Thyroid gland (tissue), 4 donors: Measurements from ENCODE around the gene PPP1R3G. TPM values are rescaled to one million over a fixed set of nuclear protein-coding genes. Genes with fewer than 3 reads are reported as not detected.

Experiments
- DNase-seq, 2 donors: peaks; one replicate each; pipeline ENCODE4 v3.0.0-alpha.2; 2019
- H3K27ac ChIP-seq, 3 donors: fragments of 200-600 bp; sonication (generic); 1 replicate in 2 of 3; 2 replicates in 1 of 3; pipeline ENCODE4 v1.5.1; 2016 to 2019; ENCODE audit warnings: mild to moderate bottlenecking in 1 of 3, moderate library complexity in 1 of 3
- H3K27me3 ChIP-seq: fragments of 200-600 bp; sonication (generic); one replicate; pipeline ENCODE4 v1.5.1; 2019
- H3K36me3 ChIP-seq, 2 donors: fragments of 200-600 bp; sonication (generic); one replicate each; pipeline ENCODE4 v1.5.1; 2016 to 2019
- H3K4me1 ChIP-seq, 2 donors: fragments of 200-600 bp; sonication (generic); one replicate each; pipeline ENCODE4 v1.5.1; 2017 to 2019
- H3K4me3 ChIP-seq, 3 donors: fragments of 200-600 bp; sonication (generic); replicated peaks in 1 of 3; 1 replicate in 2 of 3; 2 replicates in 1 of 3; pipeline ENCODE4 v1.5.1; 2016; ENCODE audit warnings: mild to moderate bottlenecking in 1 of 3
- H3K9me3 ChIP-seq: fragments of 200-600 bp; sonication (generic); one replicate; pipeline ENCODE4 v1.5.1; 2017
- CTCF ChIP-seq, 6 experiments: fragments of 200-600 bp in 3 of 6; fragments of 450-650 bp in 3 of 6; sonication (generic) in 3 of 6; IDR thresholded peaks; one replicate each; pipeline ENCODE4 v1.5.1; 2016 to 2019; ENCODE audit warnings: antibody characterized with exemption in 6 of 6, mild to moderate bottlenecking in 2 of 6, inconsistent platforms in 1 of 6, moderate library complexity in 1 of 6
- POLR2A ChIP-seq, 2 donors: fragments of 450-650 bp; IDR thresholded peaks; one replicate each; pipeline ENCODE4 v1.6.1; 2017; ENCODE audit warnings: antibody characterized with exemption in 2 of 2, mild to moderate bottlenecking in 2 of 2, moderate library complexity in 1 of 2
- WGBS, 2 donors: methylation state at CpG; one replicate each; pipeline ENCODE4 v1.1.5; 2017; 5-methylcytosine and 5-hydroxymethylcytosine counted together
- intact Hi-C: fragments of 100-400 bp; cut with DNase I; formaldehyde crosslinking; loops from one replicate; pipeline ENCODE4 v1.15.1; 2023
- total RNA-seq, 4 donors: library from RNA; depleted of rRNA; stranded (reverse); fragments of >200 nt; gene quantifications; one replicate each; pipeline ENCODE4 v1.2.3, GENCODE V29; 2016

The PPP1R3G gene
- total RNA-seq, 4 donors from 2014 or later, result 0.78 to 1.6 (median 0.91) TPM

GRCh38 chr6:5081955-5082354, 3.2 kb upstream of the PPP1R3G start:
- H3K9me3 ChIP-seq, result no peaks in the 10 kb centered on the region
- 66 to 69% methylated on average over 4 of the region's 4 CpGs for WGBS, 2 donors
- no peak overlapping the region for H3K4me3 ChIP-seq
- H3K36me3 ChIP-seq, result no peaks in the 10 kb centered on the region
- no peaks in the 10 kb centered on the region for H3K27me3 ChIP-seq
- no peak overlapping the region for H3K27ac ChIP-seq
- DNase-seq, result no peak
- no peak for TF ChIP-seq POLR2A (IDR thresholded peaks at IDR 0.05)
- no peak for TF ChIP-seq CTCF (IDR thresholded peaks at IDR 0.05)
- H3K4me1 ChIP-seq, result peaks cover 8 to 14% of the 10 kb centered on the region in 2 donors
- intact Hi-C loops, result no loop called here

GRCh38 chr6:5082487-5083306, 2.4 kb upstream of the PPP1R3G start:
- intact Hi-C loops, result no loop called here
- H3K4me1 ChIP-seq, result peaks cover 8 to 14% of the 10 kb centered on the region in 2 donors
- H3K27me3 ChIP-seq, result no peaks in the 10 kb centered on the region
- WGBS, 2 donors, result 58 to 65% methylated on average over 12 of the region's 12 CpGs
- peak; percentile 32 to 34 for DNase-seq
- no peak overlapping the region for H3K4me3 ChIP-seq
- H3K9me3 ChIP-seq, result no peaks in the 10 kb centered on the region
- no peaks in the 10 kb centered on the region for H3K36me3 ChIP-seq
- no peak overlapping the region for H3K27ac ChIP-seq
- TF ChIP-seq POLR2A (IDR thresholded peaks at IDR 0.05) (no peak), CTCF (IDR thresholded peaks at IDR 0.05) (no peak)

DNA sequence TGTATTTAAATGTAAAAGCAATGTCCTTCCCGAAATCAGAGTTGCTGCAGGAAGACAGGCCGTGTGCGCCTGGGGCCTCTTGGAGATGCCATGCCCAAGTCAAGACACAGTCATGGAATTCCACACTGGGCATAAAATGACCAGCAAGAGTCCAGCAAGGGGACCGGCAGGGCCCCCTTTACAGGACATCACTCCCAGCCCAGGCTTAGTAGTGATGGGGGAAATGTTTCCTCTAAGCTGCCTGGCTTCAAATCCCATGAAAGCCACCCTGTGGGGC, 1.9 kb upstream of the PPP1R3G start:
- H3K9me3 ChIP-seq, result no peaks in the 10 kb centered on the region
- WGBS, 2 donors, result 44 to 50% methylated on average over 4 of the region's 4 CpGs
- no peaks in the 10 kb centered on the region for H3K36me3 ChIP-seq
- no peak overlapping the region for H3K4me3 ChIP-seq
- H3K27ac ChIP-seq, result no peak overlapping the region
- TF ChIP-seq CTCF (IDR thresholded peaks at IDR 0.05) (no peak), POLR2A (IDR thresholded peaks at IDR 0.05) (no peak)
- no peaks in the 10 kb centered on the region for H3K27me3 ChIP-seq
- intact Hi-C loops, result no loop called here
- DNase-seq, result no peak
- H3K4me1 ChIP-seq, result peaks cover 8 to 14% of the 10 kb centered on the region in 2 donors

- 55 to 74% methylated on average over 12 to 18 of the region's 18 CpGs for WGBS, 2 donors
- H3K9me3 ChIP-seq, result no peaks in the 10 kb centered on the region
- no peaks in the 10 kb centered on the region for H3K36me3 ChIP-seq
- H3K4me1 ChIP-seq, result peaks cover 8 to 14% of the 10 kb centered on the region in 2 donors
- no peaks in the 10 kb centered on the region for H3K27me3 ChIP-seq
- DNase-seq, result no peak
- TF ChIP-seq POLR2A (IDR thresholded peaks at IDR 0.05), result no peak
- no peak for TF ChIP-seq CTCF (IDR thresholded peaks at IDR 0.05)
- no peak overlapping the region for H3K27ac ChIP-seq
- peak overlapping the region in 2 of 3 donors; percentile 58 to 64 for H3K4me3 ChIP-seq
- intact Hi-C loops, result no loop called here
Observed at GRCh38 chr6:5083813-5084359, 1.3 kb upstream of the PPP1R3G start.

- WGBS, 2 donors, result 2 to 11% methylated on average over 9 to 13 of the region's 57 CpGs
- intact Hi-C loops, result no loop called here
- DNase-seq, result peak; percentile 9 to 15
Observed at GRCh38 chr6:5084360-5084780, 771 bp upstream of the PPP1R3G start.

More at GRCh38 chr6:5084360-5084780, 771 bp upstream of the PPP1R3G start:
- Histone ChIP-seq H3K27ac (peak overlapping the region in 2 of 3 donors; percentile 42 to 65), H3K27me3 (no peaks in the 10 kb centered on the region), H3K4me1 (peaks cover 8 to 14% of the 10 kb centered on the region in 2 donors), H3K36me3 (no peaks in the 10 kb centered on the region), H3K9me3 (no peaks in the 10 kb centered on the region), H3K4me3 (peak overlapping the region; percentile 42 to 64 (median 58))
- TF ChIP-seq POLR2A (IDR thresholded peaks at IDR 0.05) (no peak), CTCF (IDR thresholded peaks at IDR 0.05) (no peak)
